Lung (tissue), 12 donors: ENCODE data around the gene CROCC. TPM values are rescaled to one million over a fixed set of nuclear protein-coding genes. Genes with fewer than 3 reads are reported as not detected.
A peak's percentile ranks its signal among the peaks of the same experiment; 100 is the strongest.

Experiments
- ATAC-seq: fragments of 200-7000 bp; cut with Tn5 transposase; one replicate; pipeline ENCODE4 v1.9.1; 2020; ENCODE audit warnings: moderate number of reproducible peaks; ENCODE audit not compliant: insufficient read depth, low FRiP score
- DNase-seq, 3 donors: peaks; one replicate each; pipeline ENCODE4 v3.0.0-alpha.2; 2013 to 2017
- H3K27ac ChIP-seq, 2 donors: one replicate each; pipeline ENCODE4 v1.5.1; 2013; ENCODE audit warnings: mild to moderate bottlenecking in 2 of 2, moderate library complexity in 2 of 2, control low read depth in 1 of 2, inconsistent platforms in 1 of 2, low read depth in 1 of 2, low read length in 1 of 2
- H3K27me3 ChIP-seq, 3 donors: one replicate each; pipeline ENCODE4 v1.5.1; 2013; ENCODE audit warnings: low read length in 2 of 3; ENCODE audit not compliant: control insufficient read depth in 3 of 3, insufficient read depth in 3 of 3
- H3K36me3 ChIP-seq, 4 donors: one replicate each; pipeline ENCODE4 v1.5.1; 2013; ENCODE audit warnings: low read length in 4 of 4, mild to moderate bottlenecking in 1 of 4, moderate library complexity in 1 of 4; ENCODE audit not compliant: control insufficient read depth in 4 of 4, insufficient read depth in 4 of 4
- H3K4me1 ChIP-seq, 5 donors: one replicate each; pipeline ENCODE4 v1.5.1; 2013; ENCODE audit warnings: low read length in 5 of 5, mild to moderate bottlenecking in 2 of 5, moderate library complexity in 1 of 5; ENCODE audit not compliant: control insufficient read depth in 5 of 5, insufficient read depth in 5 of 5
- H3K4me3 ChIP-seq: one replicate; pipeline ENCODE4 v1.5.1; 2013; ENCODE audit warnings: mild to moderate bottlenecking, control low read depth, moderate library complexity
- H3K9ac ChIP-seq, 2 donors: one replicate each; pipeline ENCODE4 v1.5.1; 2013; ENCODE audit warnings: low read length in 2 of 2, control low read depth in 1 of 2; ENCODE audit not compliant: insufficient read depth in 1 of 2
- H3K9me3 ChIP-seq, 4 donors: one replicate each; pipeline ENCODE4 v1.5.1; 2013; ENCODE audit warnings: low read length in 3 of 4, mild to moderate bottlenecking in 1 of 4, moderate library complexity in 1 of 4; ENCODE audit not compliant: control insufficient read depth in 4 of 4, insufficient read depth in 3 of 4
- CTCF ChIP-seq: IDR thresholded peaks from 2 replicates; pipeline ENCODE4 v1.5.1; 2012; ENCODE audit warnings: mild to moderate bottlenecking; ENCODE audit errors: control extremely low read depth, extremely low read depth
- WGBS, 2 donors: extraction: QIAGEN DNeasy Blood & Tissue Kit; methylation state at CpG; one replicate each; pipeline ENCODE4 v1.1.7; 2013; 5-methylcytosine and 5-hydroxymethylcytosine counted together
- polyA plus RNA-seq, 2 donors: library from polyadenylated mRNA; stranded (reverse); fragments of 200-250 nt; gene quantifications; one replicate each; pipeline ENCODE4 v1.2.1, GENCODE V29; 2013
- total RNA-seq, 2 donors: library from RNA; depleted of rRNA in 1 of 2; stranded (reverse); fragments of >200 nt in 1 of 2; gene quantifications; one replicate each; pipeline ENCODE4 v1.2.1, GENCODE V29; 2014 to 2021
- donor health status: control.
- donor health status: control.
- donor health status: Bipolar disorder and iron deficiency.
- donor health status: healthy.
- donor health status: DM: yes; HTN: yes; CAD: no.

CROCC gene
- total and polyA plus RNA-seq, 4 donors = 14.9 to 42.2 (median 28.5) TPM

- ATAC-seq (no peak), DNase-seq (no peak)
- peaks cover 0 to 24% (median 12%) of the 10 kb centered on the region in 5 donors for H3K4me1 ChIP-seq
- H3K4me3 ChIP-seq = no peak overlapping the region
- 87 to 93% methylated on average over 13 of the region's 13 CpGs for WGBS, 2 donors
- H3K9me3 ChIP-seq = no peaks in the 10 kb centered on the region
- no peaks in the 10 kb centered on the region for H3K27me3 ChIP-seq
- no peak overlapping the region for H3K27ac ChIP-seq
- TF ChIP-seq CTCF = no peak
- no peaks in the 10 kb centered on the region for H3K36me3 ChIP-seq
- no peak overlapping the region for H3K9ac ChIP-seq
Observed at GRCh38 chr1:16925635-16926490, 4.1 kb downstream of the CROCC start.

- no peak overlapping the region for H3K27ac ChIP-seq
- no peaks in the 10 kb centered on the region for H3K36me3 ChIP-seq
- no peaks in the 10 kb centered on the region for H3K9me3 ChIP-seq
- peaks cover 0 to 20% (median 9%) of the 10 kb centered on the region in 5 donors for H3K4me1 ChIP-seq
- 70 to 74% methylated on average over 10 of the region's 10 CpGs for WGBS, 2 donors
- ATAC-seq (no peak), DNase-seq (peak; percentile 85 to 95 (median 91))
- no peak overlapping the region for H3K9ac ChIP-seq
- no peaks in the 10 kb centered on the region for H3K27me3 ChIP-seq
- TF ChIP-seq CTCF = no peak
- H3K4me3 ChIP-seq = no peak overlapping the region
Observed at GRCh38 chr1:16926491-16927073, 4.9 kb downstream of the CROCC start.

GRCh38 chr1:16927256-16927655, 5.5 kb downstream of the CROCC start:
- H3K27me3 ChIP-seq = no peaks in the 10 kb centered on the region
- ATAC-seq (no peak), DNase-seq (no peak)
- no peak for TF ChIP-seq CTCF
- no peak overlapping the region for H3K9ac ChIP-seq
- no peak overlapping the region for H3K4me3 ChIP-seq
- no peak overlapping the region for H3K27ac ChIP-seq
- H3K36me3 ChIP-seq = no peaks in the 10 kb centered on the region
- peaks cover 0 to 17% (median 3%) of the 10 kb centered on the region in 5 donors for H3K4me1 ChIP-seq
- WGBS, 2 donors = 81 to 94% methylated on average over 14 of the region's 14 CpGs
- no peaks in the 10 kb centered on the region for H3K9me3 ChIP-seq
